ENCODE results near the gene ACBD6.

GRCh38 chr1:180294711-180295110 lies 207.7 kb downstream of the ACBD6 start:
- no peak for TF ChIP-seq POLR2AphosphoS5 (IDR thresholded peaks at IDR 0.05; ENCODE audit: low read depth, low read length)
- no peak for TF ChIP-seq CTCF (IDR thresholded peaks at IDR 0.05)

Measured in Panc1 (cell line).